ENCODE measurements around the gene SIKE1.
"Not testable (repeated sequence)": the region's sequence is repeated elsewhere in the genome, so short reads cannot be mapped to it uniquely, and the experiment has no call there.

Gene SIKE1

DNA sequence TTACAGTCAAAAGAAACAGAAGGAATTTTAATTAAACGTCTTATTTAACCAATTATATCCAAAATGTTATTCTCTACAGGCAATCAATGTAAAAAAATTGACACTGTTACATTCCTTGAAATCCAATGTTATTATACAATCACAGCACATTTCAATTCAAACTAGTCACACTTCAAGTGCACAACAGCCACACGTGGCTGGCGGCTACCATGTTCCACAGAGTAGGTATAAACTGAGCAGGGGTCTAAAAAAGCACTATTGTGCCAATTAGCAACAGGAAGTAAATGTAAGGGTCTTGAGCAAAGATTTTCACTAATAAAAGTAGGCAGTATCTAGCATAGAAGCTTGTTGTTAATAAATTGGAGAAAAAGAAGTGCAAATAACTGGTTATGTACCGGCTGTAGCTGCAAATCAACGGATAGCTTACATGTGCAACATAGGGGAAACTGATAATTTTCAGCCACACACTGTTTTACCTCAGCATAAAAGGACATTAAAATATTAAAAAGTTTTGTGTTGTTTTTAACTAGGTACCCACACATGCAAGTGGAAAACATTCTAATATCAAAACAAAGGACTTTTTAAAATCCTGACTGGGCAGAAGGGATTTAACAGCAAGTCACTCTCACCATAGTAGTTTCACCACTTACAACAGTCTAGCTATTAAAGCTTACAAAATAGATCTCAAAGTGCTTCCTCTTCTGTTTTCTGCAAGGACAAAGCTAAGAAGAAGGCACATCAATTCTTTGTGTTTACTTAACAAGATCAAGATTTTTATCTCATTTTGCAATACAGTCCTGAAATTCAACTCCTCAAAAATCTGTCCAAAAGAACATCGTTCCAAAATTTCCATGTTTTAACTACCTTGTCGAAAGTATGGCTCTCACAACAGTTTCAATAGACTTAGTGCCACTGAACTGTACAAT, 25.2 kb downstream of the SIKE1 start:
- no peak for DNase-seq

DNA sequence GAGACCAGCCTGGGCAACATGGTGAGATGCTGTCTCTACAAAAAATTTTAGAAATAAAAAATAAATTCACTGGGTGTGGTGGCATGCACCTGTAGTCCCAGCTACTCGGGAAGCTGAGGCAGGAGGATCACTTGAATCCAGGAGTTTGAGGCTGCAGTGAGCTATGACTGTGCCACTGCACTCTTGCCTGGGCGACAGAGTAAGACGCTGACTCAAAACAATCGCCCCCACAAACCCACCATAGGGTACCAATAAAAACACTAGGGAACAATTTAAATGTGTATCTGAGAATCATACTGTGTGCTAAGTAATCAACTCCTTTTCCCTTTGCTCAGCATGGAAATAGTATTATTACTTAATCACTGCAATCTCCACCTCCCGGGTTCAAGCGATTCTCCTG, 26.8 kb downstream of the SIKE1 start:
- DNase-seq, result not testable (repeated sequence)

DNA sequence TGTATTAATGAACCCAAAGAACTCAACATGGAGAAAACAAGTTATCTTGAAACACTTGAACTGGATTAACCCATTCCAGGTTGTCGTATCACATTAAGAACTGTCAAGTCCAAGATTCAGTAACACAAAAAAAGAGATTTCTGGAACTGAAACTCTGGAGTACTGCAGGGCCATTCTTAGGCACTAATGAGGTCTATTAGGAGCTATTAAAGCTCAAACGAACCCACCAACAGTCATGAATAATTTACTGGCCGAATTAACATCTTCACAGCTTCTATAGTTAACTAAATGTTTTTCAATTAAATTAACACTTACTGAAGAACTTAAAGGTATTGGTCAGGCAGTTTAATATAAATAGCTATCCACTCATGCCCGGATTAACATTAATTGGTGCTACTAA, 27.3 kb downstream of the SIKE1 start:
- no peak for DNase-seq

- no peak for DNase-seq
These were observed 29.7 kb downstream of the SIKE1 start for GRCh38 chr1:114750780-114751179.

GRCh38 chr1:114749835-114750234, 30.6 kb downstream of the SIKE1 start:
- no peak for DNase-seq

DNA sequence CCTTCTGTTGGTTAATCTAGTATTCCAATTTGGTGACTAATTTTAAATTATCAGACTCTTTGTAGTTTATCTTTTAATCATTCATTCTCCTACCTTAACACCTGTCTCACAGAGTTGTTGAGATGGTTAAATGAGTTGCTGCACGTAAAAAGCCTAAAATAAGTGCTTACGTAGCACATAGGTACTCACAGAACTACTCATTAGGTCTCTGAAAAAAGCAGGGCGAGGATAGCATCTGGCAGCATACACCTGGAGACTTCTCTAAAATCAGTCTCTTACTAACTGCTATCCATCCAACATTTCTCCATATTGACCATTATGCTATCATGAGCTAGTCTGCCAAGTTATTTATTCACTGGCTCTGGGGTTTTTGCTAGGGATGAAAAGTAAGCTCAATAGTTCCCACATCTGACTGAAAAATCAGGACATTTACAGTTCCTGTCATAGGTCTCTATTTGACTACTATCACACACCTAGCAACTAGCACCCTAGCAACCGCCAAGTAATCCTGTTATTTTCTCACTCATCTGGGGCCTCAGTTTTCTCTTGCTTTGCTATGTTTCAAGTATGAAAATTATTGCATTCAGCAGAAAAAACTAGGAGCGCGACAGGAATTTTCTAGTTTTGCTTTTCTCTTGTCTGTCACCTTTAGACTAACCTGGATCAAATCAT, 33.9 kb downstream of the SIKE1 start:
- no peak for DNase-seq

- DNase-seq, result no peak
These were observed 35.2 kb downstream of the SIKE1 start for GRCh38 chr1:114745291-114745690.

- DNase-seq, result no peak
These were observed 38.3 kb downstream of the SIKE1 start for GRCh38 chr1:114741963-114742746.

GRCh38 chr1:114740331-114740730, 40.2 kb downstream of the SIKE1 start:
- no peak for DNase-seq

GRCh38 chr1:114737314-114737849, 43.1 kb downstream of the SIKE1 start:
- DNase-seq, result no peak

DNA sequence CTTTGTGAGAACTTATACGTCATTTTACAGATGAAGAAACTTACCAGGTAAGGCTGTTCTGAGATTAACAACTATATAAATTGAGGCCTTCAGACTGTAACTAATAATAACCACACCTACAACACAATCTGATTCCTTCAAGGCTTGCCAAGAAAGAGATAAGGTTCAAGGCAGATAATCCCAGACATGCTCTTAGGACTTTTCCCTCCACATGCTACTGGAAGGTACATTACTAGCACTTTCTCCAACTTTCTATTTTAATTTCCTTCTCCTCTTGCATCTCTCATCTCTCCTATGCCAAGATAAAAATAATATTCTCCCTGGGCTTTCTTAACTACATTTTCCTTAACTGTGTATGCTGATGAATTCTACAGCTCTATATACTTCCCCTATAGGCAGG, 45.0 kb downstream of the SIKE1 start:
- DNase-seq, result no peak

DNA sequence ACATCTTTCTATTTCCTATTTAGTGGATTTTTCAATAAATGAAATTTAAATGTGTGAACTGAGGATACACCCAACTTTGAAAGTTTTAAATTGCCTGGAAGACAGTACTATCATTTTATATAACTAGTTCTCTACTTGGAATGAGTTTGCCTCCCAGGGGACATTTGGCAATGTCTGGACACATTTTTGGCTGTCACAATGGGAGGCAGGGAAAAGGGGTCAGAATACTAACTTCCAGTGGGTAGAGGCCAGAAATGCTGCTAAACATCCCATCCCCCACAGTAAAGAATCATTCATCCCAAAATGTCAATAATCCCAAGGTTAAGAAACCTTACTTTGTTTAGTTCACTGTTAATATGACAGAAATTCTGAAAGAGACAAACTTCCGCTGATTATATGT, 50.7 kb downstream of the SIKE1 start:
- no peak for DNase-seq

GRCh38 chr1:114728553-114728952, 51.9 kb downstream of the SIKE1 start:
- no peak for DNase-seq

DNA sequence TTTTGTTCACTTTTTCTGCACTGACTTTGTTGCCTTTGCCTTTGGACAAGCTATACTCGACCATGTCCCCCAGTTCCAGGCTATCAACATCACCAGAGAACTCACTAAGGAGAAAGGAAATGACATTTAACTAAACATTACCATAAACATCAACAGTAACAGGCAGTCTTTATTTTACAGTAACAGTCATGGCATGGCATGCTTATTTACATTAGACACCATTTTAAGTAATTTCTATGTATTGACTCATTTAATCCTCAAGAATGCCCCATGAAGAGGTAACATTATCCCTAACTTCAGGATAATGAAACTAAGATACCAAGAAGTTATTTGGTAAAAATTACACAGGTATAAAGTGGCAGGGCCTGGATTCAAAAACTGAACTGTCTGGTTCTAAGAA, 55.3 kb downstream of the SIKE1 start:
- DNase-seq, result no peak

GRCh38 chr1:114723915-114724314, 56.6 kb downstream of the SIKE1 start:
- DNase-seq, result no peak

GRCh38 chr1:114723457-114723856, 57.0 kb downstream of the SIKE1 start:
- DNase-seq, result no peak

GRCh38 chr1:114720492-114720891, 60.0 kb downstream of the SIKE1 start:
- DNase-seq, result no peak
